ENCODE data around the gene SMIM15. TPM values are rescaled to one million over a fixed set of nuclear protein-coding genes. Genes with fewer than 3 reads are reported as not detected.

Gene SMIM15
- total RNA-seq, 1 donor from 2014 or later = 39.7 TPM

GRCh38 chr5:61120534-61120933 lies 41.7 kb downstream of the SMIM15 start:
- no peaks in the 10 kb centered on the region for H3K4me1 Mint-ChIP-seq (ENCODE audit: low read depth, unreplicated experiment)
- no peak for DNase-seq
- no peaks in the 10 kb centered on the region for H3K9me3 Mint-ChIP-seq (ENCODE audit: unreplicated experiment)
- TF ChIP-seq CTCF (IDR thresholded peaks at IDR 0.05; ENCODE audit: partially characterized antibody, unreplicated experiment) = no peak
- H3K27ac Mint-ChIP-seq (ENCODE audit: unreplicated experiment) = no peak overlapping the region
- H3K4me3 Mint-ChIP-seq (ENCODE audit: unreplicated experiment) = no peak overlapping the region
- H3K27me3 Mint-ChIP-seq (ENCODE audit: unreplicated experiment) = no peaks in the 10 kb centered on the region
- H3K36me3 Mint-ChIP-seq (ENCODE audit: unreplicated experiment) = no peaks in the 10 kb centered on the region

GRCh38 chr5:61119066-61119465 lies 43.2 kb downstream of the SMIM15 start:
- TF ChIP-seq CTCF (IDR thresholded peaks at IDR 0.05; ENCODE audit: partially characterized antibody, unreplicated experiment) = no peak
- H3K27me3 Mint-ChIP-seq (ENCODE audit: unreplicated experiment) = no peaks in the 10 kb centered on the region
- H3K4me1 Mint-ChIP-seq (ENCODE audit: low read depth, unreplicated experiment) = no peaks in the 10 kb centered on the region
- no peak overlapping the region for H3K27ac Mint-ChIP-seq (ENCODE audit: unreplicated experiment)
- peaks cover 2% of the 10 kb centered on the region for H3K36me3 Mint-ChIP-seq (ENCODE audit: unreplicated experiment)
- no peaks in the 10 kb centered on the region for H3K9me3 Mint-ChIP-seq (ENCODE audit: unreplicated experiment)
- H3K4me3 Mint-ChIP-seq (ENCODE audit: unreplicated experiment) = no peak overlapping the region
- no peak for DNase-seq

- Mint-ChIP-seq H3K36me3 (ENCODE audit: unreplicated experiment) (peaks cover 4% of the 10 kb centered on the region), H3K4me1 (ENCODE audit: low read depth, unreplicated experiment) (no peaks in the 10 kb centered on the region), H3K27ac (ENCODE audit: unreplicated experiment) (no peak overlapping the region), H3K4me3 (ENCODE audit: unreplicated experiment) (no peak overlapping the region), H3K27me3 (ENCODE audit: unreplicated experiment) (no peaks in the 10 kb centered on the region), H3K9me3 (ENCODE audit: unreplicated experiment) (peaks cover 1% of the 10 kb centered on the region)
- no peak for TF ChIP-seq CTCF (IDR thresholded peaks at IDR 0.05; ENCODE audit: partially characterized antibody, unreplicated experiment)
- no peak for DNase-seq
Measured at GRCh38 chr5:61115968-61116367, 46.3 kb downstream of the SMIM15 start.

GRCh38 chr5:61114441-61114840 lies 47.8 kb downstream of the SMIM15 start:
- Mint-ChIP-seq H3K9me3 (ENCODE audit: unreplicated experiment) (peaks cover 1% of the 10 kb centered on the region), H3K4me1 (ENCODE audit: low read depth, unreplicated experiment) (no peaks in the 10 kb centered on the region), H3K4me3 (ENCODE audit: unreplicated experiment) (no peak overlapping the region), H3K36me3 (ENCODE audit: unreplicated experiment) (peaks cover 4% of the 10 kb centered on the region), H3K27ac (ENCODE audit: unreplicated experiment) (no peak overlapping the region), H3K27me3 (ENCODE audit: unreplicated experiment) (peaks cover 2% of the 10 kb centered on the region)
- no peak for DNase-seq
- no peak for TF ChIP-seq CTCF (IDR thresholded peaks at IDR 0.05; ENCODE audit: partially characterized antibody, unreplicated experiment)

Other genes starting within 250 kb of the SMIM15 start
- gene ERCC8, start 217.4 kb downstream of the SMIM15 start, total RNA-seq (ENCODE audit: unreplicated experiment) = 17.6 TPM
- gene NDUFAF2, start 217.3 kb downstream of the SMIM15 start, total RNA-seq (ENCODE audit: unreplicated experiment) = 14.2 TPM
- 50.2 TPM for gene ZSWIM6, start 169.8 kb upstream of the SMIM15 start, total RNA-seq (ENCODE audit: unreplicated experiment)

All from glutamatergic neuron (in vitro differentiated cells).